IPS-18c (cell line): Measurements from ENCODE around the gene HOXA5.
A peak's percentile ranks its signal among the peaks of the same experiment; 100 is the strongest.

Source experiments
- H3K4me3 ChIP-seq: 2 replicates; pipeline ENCODE4 v1.7.0; 2013; ENCODE audit warnings: low read depth, mild to moderate bottlenecking, low read length, moderate library complexity; ENCODE audit not compliant: insufficient read depth
- H3K9me3 ChIP-seq: one replicate; pipeline ENCODE4 v1.6.1; 2013; ENCODE audit warnings: mild to moderate bottlenecking, low read length, moderate library complexity; ENCODE audit not compliant: control insufficient read depth, insufficient read depth

HOXA5 gene

DNA sequence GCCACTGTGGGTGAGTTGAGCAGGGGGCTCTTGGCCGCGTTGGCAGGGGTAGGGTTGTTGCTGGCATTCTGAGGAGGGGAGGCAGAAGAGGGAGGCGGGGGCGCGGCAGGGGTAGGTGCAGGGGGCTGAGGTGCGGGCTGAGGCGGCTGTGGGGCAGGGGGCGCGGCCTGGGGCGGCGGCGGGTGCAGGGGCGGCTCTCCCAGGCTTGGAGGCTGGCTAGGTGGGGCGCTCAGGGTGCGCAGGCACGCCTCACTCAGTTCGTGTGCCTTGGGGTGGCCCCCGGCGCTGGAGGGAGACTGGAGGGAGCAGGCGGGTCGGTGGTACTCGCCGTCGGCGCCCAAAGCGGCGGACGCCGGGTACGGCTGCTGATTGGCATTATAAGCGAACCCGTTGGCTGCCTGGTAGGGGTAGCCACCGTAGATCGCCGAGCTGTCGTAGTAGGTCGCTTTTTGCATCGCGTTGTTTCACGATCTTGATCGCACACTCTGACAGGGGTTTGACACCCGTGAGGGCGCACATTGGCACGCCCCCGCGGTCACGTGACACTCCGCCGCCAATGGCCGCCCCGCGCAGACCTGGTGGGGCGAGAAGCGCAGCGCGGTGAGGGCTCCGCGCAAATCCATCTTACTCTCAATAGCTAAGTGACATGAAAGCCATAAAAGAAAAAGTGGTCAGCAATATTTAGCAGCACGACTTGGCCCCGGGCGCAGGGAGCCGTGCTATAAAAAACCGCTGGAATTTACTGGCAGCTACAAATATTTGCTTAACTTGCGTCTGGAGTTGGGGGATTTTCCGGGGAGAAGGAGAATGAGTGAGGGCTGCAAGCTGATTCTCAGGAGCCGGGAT lies 33.1 kb downstream of the HOXA5 start:
- Histone ChIP-seq H3K9me3 (peaks cover 2% of the 10 kb centered on the region), H3K4me3 (peak overlapping the region; percentile 40; the same call in 1 of the 2 replicates)

DNA sequence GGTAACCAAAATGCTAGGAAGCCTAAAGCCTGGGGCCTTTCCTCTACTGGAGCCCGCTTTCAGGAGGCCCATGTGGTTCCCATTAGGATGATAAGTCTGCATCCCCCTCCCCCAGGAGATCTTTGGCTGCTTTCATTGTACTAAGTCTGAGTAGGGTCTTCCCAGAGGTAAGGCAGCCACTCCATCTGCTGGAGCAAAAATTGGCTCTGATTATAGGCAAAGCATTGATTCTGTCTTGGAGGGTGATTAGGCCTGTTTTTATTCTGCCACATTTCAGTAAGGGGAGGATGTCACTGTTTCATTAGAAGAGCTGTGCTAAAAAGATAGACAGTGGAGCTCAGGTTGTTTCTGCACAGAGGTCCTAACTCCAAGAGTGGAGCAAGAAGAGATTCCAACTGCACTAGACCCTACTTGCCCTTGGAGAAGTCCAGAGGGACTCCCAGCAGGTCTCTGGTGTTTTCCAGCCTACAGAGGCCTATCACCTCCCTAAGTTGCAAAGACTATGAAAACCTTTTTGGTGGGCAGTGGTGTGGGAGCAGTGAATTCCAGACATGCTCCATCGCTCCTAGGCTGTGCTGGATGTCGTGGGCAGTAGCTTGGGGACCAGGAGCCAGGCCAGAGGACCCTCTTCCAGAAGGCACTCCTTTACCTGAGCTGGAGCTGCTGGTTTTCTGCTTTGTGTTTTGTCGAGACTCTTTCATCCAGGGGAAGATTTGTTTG lies 33.9 kb downstream of the HOXA5 start:
- Histone ChIP-seq H3K4me3 (no peak overlapping the region), H3K9me3 (peaks cover 2% of the 10 kb centered on the region)

DNA sequence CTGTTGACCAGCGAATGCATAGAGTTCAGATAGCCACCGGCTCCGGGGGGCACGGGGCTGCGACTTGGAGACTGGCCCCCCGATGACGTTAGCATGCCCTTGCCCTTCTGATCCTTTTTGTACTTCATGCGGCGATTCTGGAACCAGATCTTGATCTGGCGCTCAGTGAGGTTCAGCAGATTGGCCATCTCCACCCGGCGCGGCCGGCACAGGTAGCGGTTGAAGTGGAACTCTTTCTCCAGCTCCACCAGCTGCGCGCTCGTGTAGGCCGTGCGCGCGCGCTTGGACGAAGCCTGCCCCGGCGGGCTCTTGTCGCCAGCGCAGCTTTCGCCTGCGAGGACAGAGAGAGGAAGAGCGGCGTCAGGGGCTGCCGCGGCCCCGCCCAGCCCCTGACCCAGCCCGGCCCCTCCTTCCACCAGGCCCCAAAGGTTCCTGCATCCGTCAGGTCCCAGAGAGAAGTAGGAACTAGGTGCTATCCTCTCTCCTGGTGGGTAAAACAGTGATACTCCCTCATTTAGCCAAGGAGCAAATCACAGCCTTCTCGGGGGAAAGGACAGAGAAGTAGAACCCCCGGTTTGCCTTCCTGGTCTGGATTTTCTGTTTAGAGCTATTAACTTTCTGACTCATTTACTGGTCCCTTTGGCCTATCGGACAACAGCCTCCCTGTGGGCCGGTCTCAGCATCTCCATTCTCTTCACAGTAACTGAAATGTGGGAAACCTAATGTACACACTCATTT lies 34.9 kb downstream of the HOXA5 start:
- Histone ChIP-seq H3K9me3 (peaks cover 2% of the 10 kb centered on the region), H3K4me3 (peak overlapping the region; percentile 34; the same call in 1 of the 2 replicates)

DNA sequence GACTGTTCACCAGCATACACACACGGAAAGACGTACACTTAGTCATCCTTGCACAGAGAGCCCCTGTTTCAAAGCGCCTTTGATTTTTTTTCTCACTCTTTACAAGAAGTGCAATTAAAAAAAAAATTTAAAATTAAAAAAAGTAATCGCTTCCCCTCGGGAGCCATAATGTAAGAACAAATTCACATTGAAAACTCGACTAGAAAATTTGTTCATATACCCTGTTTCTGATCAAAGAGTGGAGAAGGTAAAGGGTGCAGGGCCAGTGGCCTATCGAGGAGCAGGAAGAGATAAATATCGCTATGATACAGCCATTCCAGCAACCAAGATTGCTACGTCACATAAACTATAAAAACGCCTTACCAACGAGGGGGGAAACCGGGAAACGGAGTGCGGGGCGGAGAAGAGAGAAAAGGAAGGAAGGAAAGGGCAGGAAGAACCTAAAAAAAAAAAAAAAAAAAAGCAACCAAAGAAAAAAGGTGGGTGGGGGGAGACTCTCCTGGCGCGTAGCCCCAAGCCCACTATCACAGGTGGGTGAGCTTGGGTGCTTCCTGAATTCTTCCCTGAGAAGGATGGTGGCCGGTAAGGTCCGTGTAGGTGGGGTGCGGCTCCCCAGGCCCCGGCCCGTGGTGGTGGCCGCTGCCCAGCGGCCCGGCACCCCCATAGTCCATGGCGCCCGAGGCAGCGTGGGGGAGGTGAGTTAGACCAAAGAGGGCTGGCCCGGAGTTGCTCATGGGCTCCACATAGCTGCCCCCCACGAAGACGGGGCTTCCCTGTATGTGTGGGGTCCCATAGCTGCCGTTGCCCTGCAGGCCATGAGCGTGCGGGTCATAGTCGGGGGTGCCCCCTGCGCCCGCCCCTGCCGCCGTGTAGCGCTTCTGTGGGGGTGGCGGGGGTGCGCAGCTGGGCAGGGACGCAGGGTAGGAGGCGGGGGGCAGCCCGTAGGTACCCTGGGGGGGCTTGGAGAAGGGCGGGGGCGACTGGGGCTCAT lies 35.8 kb downstream of the HOXA5 start:
- H3K4me3 ChIP-seq = 0 out of 2 replicates have a peak overlapping the region, but pooled peaks have one; percentile 34
- H3K9me3 ChIP-seq = peaks cover 2% of the 10 kb centered on the region

DNA sequence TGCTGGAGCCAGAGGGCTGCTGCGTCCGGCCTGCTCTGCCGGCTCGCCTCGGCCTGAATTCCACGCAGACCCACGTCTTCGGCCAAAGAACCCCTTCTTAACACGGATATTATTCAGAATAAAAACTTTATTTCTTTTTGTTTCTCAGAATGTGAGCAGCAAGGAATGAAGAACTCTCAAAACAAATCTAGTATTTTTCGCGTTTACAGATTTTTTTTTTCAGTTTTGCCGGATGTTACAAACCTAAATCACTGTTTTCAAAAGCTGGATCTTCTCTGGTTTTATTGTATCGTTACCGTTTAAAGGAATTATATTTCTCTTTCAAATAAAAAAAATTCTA lies 36.6 kb downstream of the HOXA5 start:
- Histone ChIP-seq H3K4me3 (peak overlapping the region; percentile 34; the same call in 1 of the 2 replicates), H3K9me3 (peaks cover 2% of the 10 kb centered on the region)

- Histone ChIP-seq H3K9me3 (peaks cover 2% of the 10 kb centered on the region), H3K4me3 (peak overlapping the region; percentile 34; the same call in 1 of the 2 replicates)
Observed at GRCh38 chr7:27106181-27106900, 37.1 kb downstream of the HOXA5 start.

- H3K4me3 ChIP-seq = no peak overlapping the region
- peaks cover 2% of the 10 kb centered on the region for H3K9me3 ChIP-seq
Observed at GRCh38 chr7:27105301-27106031, 38.0 kb downstream of the HOXA5 start.

GRCh38 chr7:27104341-27105058 lies 39.0 kb downstream of the HOXA5 start:
- H3K4me3 ChIP-seq = peak overlapping the region; percentile 20; the same call in 1 of the 2 replicates

GRCh38 chr7:27103489-27104226 lies 39.8 kb downstream of the HOXA5 start:
- H3K9me3 ChIP-seq = peaks cover 2% of the 10 kb centered on the region

More at GRCh38 chr7:27104341-27105058, 39.0 kb downstream of the HOXA5 start:
- peaks cover 2% of the 10 kb centered on the region for H3K9me3 ChIP-seq

GRCh38 chr7:27102581-27103442 lies 40.7 kb downstream of the HOXA5 start, which contains the start of gene HOXA2:
Gene HOXA2, minus strand, starts transcription at chr7:27102683. Its CDS starts 183 bp downstream, at chr7:27102500.
- Histone ChIP-seq H3K9me3 (peaks cover 2% of the 10 kb centered on the region), H3K4me3 (peak within 1 kb of the TSS; percentile 36; the same call in 1 of the 2 replicates)

More at GRCh38 chr7:27103489-27104226, 39.8 kb downstream of the HOXA5 start:
- peak overlapping the region; percentile 36; the same call in 1 of the 2 replicates for H3K4me3 ChIP-seq

- H3K9me3 ChIP-seq = peaks cover 2% of the 10 kb centered on the region
- peak overlapping the region; percentile 31; the same call in 1 of the 2 replicates for H3K4me3 ChIP-seq
Observed at GRCh38 chr7:27101957-27102580, 41.4 kb downstream of the HOXA5 start.

- Histone ChIP-seq H3K4me3 (peak overlapping the region; percentile 36; the same call in 1 of the 2 replicates), H3K9me3 (peaks cover 2% of the 10 kb centered on the region)
Observed at GRCh38 chr7:27101171-27101956, 42.1 kb downstream of the HOXA5 start.
